ENCODE results near the gene NCAPG.

GRCh38 chr4:17766826-17767458 is 43.8 kb upstream of the NCAPG start:
- TF ChIP-seq POLR2AphosphoS5 (IDR thresholded peaks at IDR 0.05; ENCODE audit: low read depth, low read length) (no peak), REST (IDR thresholded peaks at IDR 0.05; ENCODE audit: insufficient read depth in 1 of 2, low read depth in 2 of 2, low read length in 2 of 2) (no peak), TAF1 (IDR thresholded peaks at IDR 0.05; ENCODE audit: borderline replicate concordance, insufficient read depth, low read length) (no peak), SIN3A (IDR thresholded peaks at IDR 0.05; ENCODE audit: borderline replicate concordance, insufficient read depth, low read length) (no peak)
